HL-60 (cell line): ENCODE results near the gene KCNAB1.

Experiments used
- DNase-seq, 2 experiments: peaks; one replicate each; pipeline ENCODE4 v3.0.0-alpha.2; 2010 to 2020; ENCODE audit warnings: low read depth in 1 of 2, low spot score in 1 of 2
- H3K27ac ChIP-seq: fragments of 250-450 bp; sonication (Bioruptor Pico); replicated peaks from 2 replicates; pipeline ENCODE4 v1.5.1; 2020; ENCODE audit warnings: mild to moderate bottlenecking, moderate library complexity
- H3K27me3 ChIP-seq: fragments of 250-450 bp; sonication (Bioruptor Pico); 2 replicates; pipeline ENCODE4 v1.5.1; 2021; ENCODE audit warnings: mild to moderate bottlenecking, moderate library complexity; ENCODE audit not compliant: insufficient read depth, poor library complexity, severe bottlenecking
- H3K4me3 ChIP-seq: replicated peaks from 2 replicates; pipeline ENCODE4 v1.5.1; 2011; ENCODE audit warnings: mild to moderate bottlenecking, control low read depth, low read length; ENCODE audit not compliant: insufficient read depth
- GABPA ChIP-seq: IDR thresholded peaks from 2 replicates; pipeline ENCODE4 v1.6.1; 2012; ENCODE audit warnings: low read depth
- POLR2AphosphoS5 ChIP-seq: IDR thresholded peaks from 2 replicates; pipeline ENCODE4 v1.6.1; 2012; ENCODE audit warnings: low read depth
- REST ChIP-seq: IDR thresholded peaks from 2 replicates; pipeline ENCODE4 v1.6.1; 2012; ENCODE audit warnings: low read depth; ENCODE audit not compliant: insufficient replicate concordance
- SPI1 ChIP-seq: IDR thresholded peaks from 2 replicates; pipeline ENCODE4 v1.6.1; 2012; ENCODE audit warnings: low read depth, mild to moderate bottlenecking, borderline replicate concordance
- TF ChIP-seq, protein P1 (sequence below): IDR thresholded peaks from one replicate; pipeline ENCODE4 v1.5.1; 2011; ENCODE audit warnings: low read length, control low read depth, inconsistent platforms; ENCODE audit not compliant: insufficient read depth

KCNAB1 gene

DNA sequence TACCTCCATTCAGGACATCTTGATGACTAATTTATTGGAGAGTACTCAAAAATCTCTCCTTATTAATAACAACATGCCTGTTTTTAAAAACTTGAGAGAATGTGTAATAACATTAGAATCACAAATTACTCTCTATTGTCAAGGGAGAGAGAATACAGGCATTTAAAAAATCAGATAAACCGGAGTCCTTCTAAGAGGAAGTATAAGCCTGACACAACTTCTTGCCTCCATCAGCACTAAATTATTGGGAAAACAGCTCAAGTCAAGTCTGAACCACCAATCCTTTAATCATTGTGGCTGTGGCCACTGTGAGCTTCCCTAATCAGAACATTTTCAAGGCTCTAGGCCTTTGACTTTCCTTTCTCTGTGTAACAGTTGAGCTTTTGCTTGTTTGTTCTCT is 396.6 kb downstream of the KCNAB1 start:
- Histone ChIP-seq H3K27ac (no peak overlapping the region), H3K4me3 (no peak overlapping the region), H3K27me3 (peaks cover 26% of the 10 kb centered on the region)
- TF ChIP-seq REST (no peak), SPI1 (no peak)
- DNase-seq: no peak

DNA sequence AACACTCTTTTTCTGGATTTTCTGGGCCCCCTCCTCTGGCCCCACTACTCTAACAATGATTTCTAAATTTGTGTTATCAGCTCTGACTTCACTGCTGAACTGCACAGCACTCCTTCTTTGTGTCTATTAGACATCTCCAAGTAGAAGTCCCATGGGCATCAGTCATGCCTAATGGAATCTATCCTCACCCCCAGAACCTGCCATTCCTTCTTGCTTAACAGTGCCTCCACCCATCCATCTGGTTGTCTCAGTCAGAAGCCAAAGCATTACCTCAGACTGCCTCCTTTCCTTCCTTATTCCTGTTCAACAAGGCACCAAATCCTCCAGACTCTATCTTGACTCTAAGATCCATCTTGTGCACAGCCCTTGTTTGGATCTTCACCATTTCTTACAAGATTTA is 398.3 kb downstream of the KCNAB1 start:
- H3K27ac ChIP-seq: no peak overlapping the region

GRCh38 chr3:156519758-156520162 is 399.4 kb downstream of the KCNAB1 start:
- no peak for DNase-seq
- Histone ChIP-seq H3K27me3 (peaks cover 36% of the 10 kb centered on the region), H3K4me3 (no peak overlapping the region), H3K27ac (no peak overlapping the region)
- TF ChIP-seq GABPA: no peak
- TF ChIP-seq POLR2AphosphoS5: no peak
- no peak for TF ChIP-seq REST
- no peak for TF ChIP-seq SPI1
- TF ChIP-seq, protein P1, sequence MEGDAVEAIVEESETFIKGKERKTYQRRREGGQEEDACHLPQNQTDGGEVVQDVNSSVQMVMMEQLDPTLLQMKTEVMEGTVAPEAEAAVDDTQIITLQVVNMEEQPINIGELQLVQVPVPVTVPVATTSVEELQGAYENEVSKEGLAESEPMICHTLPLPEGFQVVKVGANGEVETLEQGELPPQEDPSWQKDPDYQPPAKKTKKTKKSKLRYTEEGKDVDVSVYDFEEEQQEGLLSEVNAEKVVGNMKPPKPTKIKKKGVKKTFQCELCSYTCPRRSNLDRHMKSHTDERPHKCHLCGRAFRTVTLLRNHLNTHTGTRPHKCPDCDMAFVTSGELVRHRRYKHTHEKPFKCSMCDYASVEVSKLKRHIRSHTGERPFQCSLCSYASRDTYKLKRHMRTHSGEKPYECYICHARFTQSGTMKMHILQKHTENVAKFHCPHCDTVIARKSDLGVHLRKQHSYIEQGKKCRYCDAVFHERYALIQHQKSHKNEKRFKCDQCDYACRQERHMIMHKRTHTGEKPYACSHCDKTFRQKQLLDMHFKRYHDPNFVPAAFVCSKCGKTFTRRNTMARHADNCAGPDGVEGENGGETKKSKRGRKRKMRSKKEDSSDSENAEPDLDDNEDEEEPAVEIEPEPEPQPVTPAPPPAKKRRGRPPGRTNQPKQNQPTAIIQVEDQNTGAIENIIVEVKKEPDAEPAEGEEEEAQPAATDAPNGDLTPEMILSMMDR: no peak

More for the DNA sequence above, 398.3 kb downstream of the KCNAB1 start:
- no peak for DNase-seq
- Histone ChIP-seq H3K4me3 (no peak overlapping the region), H3K27me3 (peaks cover 34% of the 10 kb centered on the region)
- TF ChIP-seq, protein P1: no peak
- TF ChIP-seq SPI1 (no peak), POLR2AphosphoS5 (no peak), REST (no peak), GABPA (no peak)

- peaks cover 36% of the 10 kb centered on the region for H3K27me3 ChIP-seq
- no peak overlapping the region for H3K4me3 ChIP-seq
- TF ChIP-seq REST (no peak), SPI1 (no peak), POLR2AphosphoS5 (peak; percentile 67; the same call in 1 of the 2 replicates), GABPA (no peak)
- TF ChIP-seq, protein P1: no peak
- no peak overlapping the region for H3K27ac ChIP-seq
- DNase-seq: peak in 1 of 2 experiments; percentile 9
These were observed 402.3 kb downstream of the KCNAB1 start for GRCh38 chr3:156522673-156523072.
